GM13976 (cell line): ENCODE data around the gene PHF11.
A peak's percentile ranks its signal among the peaks of the same experiment; 100 is the strongest.
"Not testable (repeated sequence)": the region's sequence is repeated elsewhere in the genome, so short reads cannot be mapped to it uniquely, and the experiment has no call there.

Experiments
- DNase-seq: peaks from one replicate; pipeline ENCODE4 v3.0.0; 2012; ENCODE audit warnings: low spot score
- in situ Hi-C: fragments of 300-500 bp; cut with MboI; formaldehyde crosslinking; loops from one replicate; pipeline ENCODE4 v1.12.0; 2022; ENCODE audit warnings: low sequenced_read_pairs, mixed read lengths, inconsistent platforms; ENCODE audit not compliant: unreplicated experiment
- TF ChIP-seq, protein P1 (sequence below): IDR thresholded peaks from 2 replicates; pipeline ENCODE4 v1.5.1; 2012; ENCODE audit warnings: borderline replicate concordance, mild to moderate bottlenecking; ENCODE audit not compliant: insufficient read depth; ENCODE audit errors: extremely low read depth, missing control alignments, control extremely low read depth

The PHF11 gene

DNA sequence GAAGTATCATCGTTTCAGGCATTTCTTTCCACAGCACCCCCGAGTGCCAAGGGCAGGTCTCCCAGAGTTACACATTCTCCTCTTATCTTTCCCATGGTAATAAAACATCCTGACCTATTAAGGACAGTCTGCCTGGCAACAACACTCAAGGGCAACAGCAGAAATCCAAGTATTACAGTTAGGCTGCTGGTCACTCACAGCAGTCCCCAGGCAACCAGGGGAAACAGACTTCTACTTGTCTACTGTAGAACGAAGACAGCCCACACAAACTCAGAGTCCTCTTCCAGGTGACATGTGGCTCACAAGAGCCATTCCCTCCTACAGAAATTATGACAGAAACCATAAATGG, 65.3 kb downstream of the PHF11 start:
- in situ Hi-C loops: no loop called here
- TF ChIP-seq, protein P1, sequence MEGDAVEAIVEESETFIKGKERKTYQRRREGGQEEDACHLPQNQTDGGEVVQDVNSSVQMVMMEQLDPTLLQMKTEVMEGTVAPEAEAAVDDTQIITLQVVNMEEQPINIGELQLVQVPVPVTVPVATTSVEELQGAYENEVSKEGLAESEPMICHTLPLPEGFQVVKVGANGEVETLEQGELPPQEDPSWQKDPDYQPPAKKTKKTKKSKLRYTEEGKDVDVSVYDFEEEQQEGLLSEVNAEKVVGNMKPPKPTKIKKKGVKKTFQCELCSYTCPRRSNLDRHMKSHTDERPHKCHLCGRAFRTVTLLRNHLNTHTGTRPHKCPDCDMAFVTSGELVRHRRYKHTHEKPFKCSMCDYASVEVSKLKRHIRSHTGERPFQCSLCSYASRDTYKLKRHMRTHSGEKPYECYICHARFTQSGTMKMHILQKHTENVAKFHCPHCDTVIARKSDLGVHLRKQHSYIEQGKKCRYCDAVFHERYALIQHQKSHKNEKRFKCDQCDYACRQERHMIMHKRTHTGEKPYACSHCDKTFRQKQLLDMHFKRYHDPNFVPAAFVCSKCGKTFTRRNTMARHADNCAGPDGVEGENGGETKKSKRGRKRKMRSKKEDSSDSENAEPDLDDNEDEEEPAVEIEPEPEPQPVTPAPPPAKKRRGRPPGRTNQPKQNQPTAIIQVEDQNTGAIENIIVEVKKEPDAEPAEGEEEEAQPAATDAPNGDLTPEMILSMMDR: no peak
- DNase-seq: no peak

DNA sequence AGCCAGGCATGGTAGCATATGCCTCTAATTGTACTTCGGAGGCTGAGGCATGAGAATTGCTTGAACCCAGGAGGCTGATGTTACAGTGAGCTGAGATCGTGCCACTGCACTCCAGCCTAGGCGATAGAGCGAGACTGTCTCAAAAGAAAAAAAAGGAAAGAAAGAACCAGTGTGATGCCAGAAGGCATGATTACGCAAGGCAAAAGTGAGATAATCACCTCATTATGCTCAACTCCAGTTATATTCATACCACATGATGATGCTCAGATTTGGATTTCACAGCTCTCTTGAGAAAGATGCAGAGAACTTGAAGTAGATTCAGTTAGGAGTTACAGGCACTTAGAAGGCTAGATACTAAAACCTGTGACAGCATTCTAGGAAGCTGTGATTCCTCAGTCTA, 67.8 kb downstream of the PHF11 start:
- in situ Hi-C loops: no loop called here
- TF ChIP-seq, protein P1: no peak
- no peak for DNase-seq

DNA sequence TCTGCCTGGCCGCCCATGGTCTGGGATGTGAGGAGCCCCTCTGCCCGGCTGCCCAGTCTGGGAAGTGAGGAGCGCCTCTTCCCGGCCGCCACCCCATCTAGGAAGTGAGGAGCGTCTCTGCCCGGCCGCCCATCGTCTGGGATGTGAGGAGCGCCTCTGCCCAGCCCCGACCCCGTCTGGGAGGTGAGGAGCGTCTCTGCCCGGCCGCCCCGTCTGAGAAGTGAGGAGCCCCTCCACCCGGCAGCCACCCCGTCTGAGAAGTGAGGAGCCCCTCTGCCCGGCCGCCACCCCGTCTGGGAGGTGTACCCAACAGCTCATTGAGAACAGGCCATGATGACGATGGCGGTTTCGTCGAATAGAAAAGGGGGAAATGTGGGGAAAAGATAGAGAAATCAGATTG, 69.7 kb downstream of the PHF11 start:
- in situ Hi-C loops: not testable (repeated sequence)

DNA sequence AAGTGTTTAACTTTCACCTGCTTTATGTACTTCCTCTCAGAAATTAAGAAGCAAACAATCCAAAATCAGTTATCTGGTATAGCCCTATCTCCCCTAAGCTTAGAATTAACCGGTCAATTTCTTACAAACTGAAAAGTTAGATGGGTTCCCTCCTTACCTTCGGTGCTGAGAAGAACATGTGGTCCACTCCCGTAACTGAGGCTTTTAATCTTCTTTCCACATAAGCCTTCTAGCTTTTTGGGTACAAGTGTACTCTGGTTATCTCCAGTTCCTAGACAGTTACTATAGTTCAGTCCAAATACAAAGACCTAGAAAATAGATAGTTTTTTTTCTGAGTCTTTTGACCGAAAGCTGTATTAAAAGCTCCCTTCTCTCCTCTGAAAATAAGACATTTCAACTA, 70.7 kb downstream of the PHF11 start:
- in situ Hi-C loops: no loop called here
- DNase-seq: no peak
- TF ChIP-seq, protein P1: no peak

More for the DNA sequence above, 69.7 kb downstream of the PHF11 start:
- not testable (repeated sequence) for DNase-seq

DNA sequence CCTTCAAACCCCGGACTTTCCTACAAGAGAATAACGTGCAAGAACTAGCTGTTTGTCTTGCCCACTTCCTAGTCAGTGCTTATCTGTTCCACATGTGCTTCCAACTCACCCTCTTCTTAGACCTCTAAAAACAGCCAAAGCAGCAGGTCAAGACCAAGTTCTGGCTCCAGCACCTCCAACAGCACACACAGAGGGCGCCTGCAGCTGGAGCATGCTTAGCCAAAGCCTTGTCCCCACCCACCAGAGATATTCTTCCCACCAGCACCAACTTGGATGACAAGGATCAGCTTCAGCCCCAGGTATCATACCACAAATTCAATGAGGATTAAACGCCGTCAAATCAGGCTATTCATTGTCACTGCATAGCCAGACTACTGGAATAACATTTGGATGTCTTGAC, 71.7 kb downstream of the PHF11 start:
- no peak for DNase-seq
- in situ Hi-C loops: no loop called here
- TF ChIP-seq, protein P1: no peak

DNA sequence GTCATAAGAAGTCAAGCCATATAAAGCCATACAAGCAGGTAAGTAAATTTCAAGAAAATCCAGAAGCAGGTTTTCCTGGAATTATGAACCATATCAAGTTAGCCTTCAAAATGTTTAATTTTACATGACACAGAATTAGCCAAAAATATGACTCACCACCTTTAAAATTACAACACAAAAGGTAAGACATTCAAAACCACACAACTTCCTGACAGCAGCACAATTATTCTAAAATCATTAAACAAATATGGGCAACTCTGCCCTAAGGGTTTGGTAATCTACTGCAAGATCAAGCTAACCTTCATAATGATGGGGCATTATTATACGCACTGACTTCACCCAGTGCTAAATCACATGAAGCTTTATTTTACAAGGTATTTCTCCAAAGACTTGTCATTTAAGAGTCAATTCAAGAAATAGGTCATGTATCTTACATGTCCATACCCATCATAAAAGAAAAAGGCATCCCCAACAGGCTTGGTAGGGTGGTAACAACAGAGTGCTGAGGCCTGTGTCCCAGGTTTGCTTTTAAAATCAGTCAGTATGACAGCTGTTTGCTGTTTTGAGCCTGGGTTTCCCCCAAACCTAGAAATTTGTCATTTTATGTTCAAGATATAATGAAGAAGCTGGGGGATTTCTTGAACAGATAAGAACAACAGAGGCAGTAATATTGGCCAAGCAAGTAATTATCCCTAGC, 74.4 kb downstream of the PHF11 start:
- peak; percentile 38 for DNase-seq
- TF ChIP-seq, protein P1: no peak
- in situ Hi-C loops: no loop called here

DNA sequence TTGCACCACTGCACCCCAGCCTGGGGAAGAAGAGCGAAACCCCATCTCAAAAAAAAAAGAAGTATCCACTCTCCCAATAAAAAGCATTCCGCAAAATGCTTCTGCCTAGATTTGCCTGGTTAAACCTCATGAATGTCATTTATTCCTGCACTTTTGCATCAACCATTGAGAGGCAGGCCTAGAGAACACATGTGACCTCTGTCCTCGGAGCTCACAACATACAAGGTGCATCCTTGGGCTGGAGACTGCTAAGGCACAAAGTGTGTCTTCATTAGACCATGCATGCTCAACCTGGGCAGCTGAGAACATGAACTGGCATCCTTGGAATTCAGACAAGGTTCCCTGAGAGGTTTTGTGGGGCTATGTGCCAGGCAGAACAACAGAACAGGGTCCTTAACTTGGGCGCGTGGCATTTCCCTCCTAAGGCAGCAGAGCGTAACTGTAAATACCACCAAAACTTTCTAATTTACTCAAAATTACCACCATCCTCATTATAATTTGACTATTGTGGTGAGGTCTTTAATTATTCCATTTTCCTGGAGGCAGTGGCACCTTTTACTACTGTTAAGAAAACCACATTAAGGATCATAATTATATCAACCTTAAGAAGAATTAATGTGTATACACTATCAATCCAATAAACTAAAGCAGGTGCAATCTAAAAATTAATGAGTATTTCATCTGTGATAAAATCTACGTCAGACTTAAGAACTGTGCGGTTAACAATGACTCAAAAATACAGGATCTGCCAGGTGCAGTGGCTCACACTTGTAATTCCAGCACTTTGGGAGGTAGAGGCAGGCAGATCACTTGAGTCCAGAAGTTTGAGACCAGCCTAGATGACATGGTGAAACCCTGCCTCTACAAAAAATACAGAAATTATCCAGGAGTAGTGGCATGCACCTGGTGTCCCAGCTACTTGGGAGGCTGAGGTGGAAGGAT, 75.8 kb downstream of the PHF11 start:
- TF ChIP-seq, protein P1: no peak
- in situ Hi-C loops: no loop called here
- no peak for DNase-seq
